HEK293T (cell line): ENCODE data around the gene CCNYL1.

Experiments used
- CTCF ChIA-PET: fragments of 350-600 bp; formaldehyde crosslinking; extraction: SDS; loops from one replicate; lab custom pipeline; 2021; ENCODE audit warnings: antibody characterized with exemption, inconsistent platforms; lab: Yijun Ruan, JAX
- POLR2A ChIA-PET: fragments of 350-600 bp; formaldehyde crosslinking; extraction: SDS; loops from one replicate; lab custom pipeline; 2020; ENCODE audit warnings: antibody characterized with exemption, inconsistent platforms; lab: Yijun Ruan, JAX
- DNase-seq: peaks from one replicate; pipeline ENCODE4 v3.0.0; 2012; ENCODE audit warnings: mixed read lengths; ENCODE audit errors: extremely low spot score
- ARNT ChIP-seq: fragments of 450-650 bp; IDR thresholded peaks from 2 replicates; pipeline ENCODE4 v1.6.1; 2017; ENCODE audit warnings: mild to moderate bottlenecking
- BHLHE40 ChIP-seq: fragments of 450-650 bp; IDR thresholded peaks from 2 replicates; pipeline ENCODE4 v1.6.1; 2016; ENCODE audit warnings: mild to moderate bottlenecking, moderate library complexity, borderline replicate concordance
- CTBP1 ChIP-seq: fragments of 450-650 bp; IDR thresholded peaks from 2 replicates; pipeline ENCODE4 v1.6.1; 2016; ENCODE audit warnings: borderline replicate concordance
- ELF4 ChIP-seq: fragments of 450-650 bp; IDR thresholded peaks from 2 replicates; pipeline ENCODE4 v1.6.1; 2017; ENCODE audit warnings: antibody characterized with exemption
- FOXA1 ChIP-seq: fragments of 450-650 bp; IDR thresholded peaks from 2 replicates; pipeline ENCODE4 v1.6.1; 2016; ENCODE audit warnings: mild to moderate bottlenecking
- FOXK2 ChIP-seq: fragments of 450-650 bp; IDR thresholded peaks from 2 replicates; pipeline ENCODE4 v1.6.1; 2016; ENCODE audit warnings: mild to moderate bottlenecking
- FOXM1 ChIP-seq: fragments of 450-650 bp; IDR thresholded peaks from 2 replicates; pipeline ENCODE4 v1.6.1; 2017; ENCODE audit warnings: mild to moderate bottlenecking, borderline replicate concordance
- HDGF ChIP-seq: fragments of 450-650 bp; IDR thresholded peaks from 2 replicates; pipeline ENCODE4 v1.6.1; 2017; ENCODE audit warnings: antibody characterized with exemption, borderline replicate concordance
- L3MBTL2 ChIP-seq: fragments of 450-650 bp; conservative IDR thresholded peaks from 2 replicates; pipeline ENCODE4 v1.6.1; 2016; ENCODE audit warnings: mild to moderate bottlenecking
- LEF1 ChIP-seq: fragments of 450-650 bp; IDR thresholded peaks from 2 replicates; pipeline ENCODE4 v1.6.1; 2017; ENCODE audit warnings: mild to moderate bottlenecking, borderline replicate concordance
- NFRKB ChIP-seq: fragments of 450-650 bp; IDR thresholded peaks from 2 replicates; pipeline ENCODE4 v1.6.1; 2016; ENCODE audit warnings: mild to moderate bottlenecking, moderate library complexity
- PKNOX1 ChIP-seq: fragments of 450-650 bp; IDR thresholded peaks from 2 replicates; pipeline ENCODE4 v1.6.1; 2016
- SP1 ChIP-seq: fragments of 450-650 bp; IDR thresholded peaks from 2 replicates; pipeline ENCODE4 v1.6.1; 2017
- SUZ12 ChIP-seq: fragments of 450-650 bp; IDR thresholded peaks from 2 replicates; pipeline ENCODE4 v1.6.1; 2016; ENCODE audit warnings: mild to moderate bottlenecking
- TARDBP ChIP-seq: fragments of 450-650 bp; IDR thresholded peaks from 2 replicates; pipeline ENCODE4 v1.6.1; 2016
- ZNF384 ChIP-seq: fragments of 450-650 bp; IDR thresholded peaks from 2 replicates; pipeline ENCODE4 v1.6.1; 2016

CCNYL1 gene

GRCh38 chr2:207710814-207711740 is at the start of gene CCNYL1:
TSS of gene CCNYL1 (plus strand) at chr2:207711640. CDS start at chr2:207711897, 257 bp downstream.
- POLR2A ChIA-PET: interaction anchor here (0.7 to 2.6 kb wide), 11 partner anchors 10 to 314 kb away, joined by 3 to 25 read pairs (median 4); partner anchors contain the start of genes METTL21A and PLEKHM3
- DNase-seq: peak; percentile 99
- CTCF ChIA-PET: interaction anchor here (0.6 to 1.4 kb wide), 4 partner anchors 18 to 84 kb away, joined by 3 to 7 read pairs (median 5); no protein-coding TSS in a partner anchor
- peak; percentile 46; the same call in 1 of the 2 replicates for TF ChIP-seq L3MBTL2
- no peak for TF ChIP-seq NFRKB
- no peak for TF ChIP-seq LEF1

GRCh38 chr2:207662203-207662602 is 49.2 kb upstream of the CCNYL1 start:
- CTCF ChIA-PET: no interaction called here
- TF ChIP-seq ZNF384 (no peak), L3MBTL2 (no peak), LEF1 (no peak), TARDBP (no peak), ELF4 (no peak), FOXM1 (no peak), CTBP1 (no peak), ARNT (no peak), SP1 (no peak), BHLHE40 (no peak), NFRKB (no peak), FOXK2 (no peak), PKNOX1 (no peak), FOXA1 (no peak), HDGF (no peak)
- POLR2A ChIA-PET: no interaction called here
- DNase-seq: no peak

- no peak for DNase-seq
- CTCF ChIA-PET: no interaction called here
- TF ChIP-seq ARNT (no peak), PKNOX1 (peak; percentile 17; the same call in 1 of the 2 replicates), SP1 (no peak), TARDBP (no peak), CTBP1 (no peak), FOXA1 (no peak), L3MBTL2 (no peak), FOXK2 (no peak), ZNF384 (peak; percentile 57), FOXM1 (no peak), ELF4 (peak; percentile 53; the same call in 1 of the 2 replicates)
- POLR2A ChIA-PET: no interaction called here
These were observed 47.4 kb upstream of the CCNYL1 start for GRCh38 chr2:207663870-207664545.

GRCh38 chr2:207670887-207671286 is 40.6 kb upstream of the CCNYL1 start:
- TF ChIP-seq LEF1: no peak
- TF ChIP-seq CTBP1: no peak
- no peak for TF ChIP-seq FOXK2
- TF ChIP-seq HDGF: no peak
- no peak for TF ChIP-seq SP1
- no peak for TF ChIP-seq SUZ12
- no peak for TF ChIP-seq FOXM1
- TF ChIP-seq TARDBP: no peak
- TF ChIP-seq PKNOX1: no peak
- no peak for TF ChIP-seq ELF4
- no peak for TF ChIP-seq FOXA1
- no peak for TF ChIP-seq BHLHE40
- no peak for TF ChIP-seq L3MBTL2
- no peak for TF ChIP-seq ARNT
- no peak for DNase-seq
- ChIA-PET CTCF (no interaction called here), POLR2A (no interaction called here)

GRCh38 chr2:207673431-207673830 is 38.0 kb upstream of the CCNYL1 start:
- ChIA-PET CTCF (no interaction called here), POLR2A (no interaction called here)
- no peak for DNase-seq
- no peak for TF ChIP-seq PKNOX1
- no peak for TF ChIP-seq CTBP1
- no peak for TF ChIP-seq NFRKB
- no peak for TF ChIP-seq FOXK2
